Measurements from ENCODE around the gene MYLK4.

The MYLK4 gene

DNA sequence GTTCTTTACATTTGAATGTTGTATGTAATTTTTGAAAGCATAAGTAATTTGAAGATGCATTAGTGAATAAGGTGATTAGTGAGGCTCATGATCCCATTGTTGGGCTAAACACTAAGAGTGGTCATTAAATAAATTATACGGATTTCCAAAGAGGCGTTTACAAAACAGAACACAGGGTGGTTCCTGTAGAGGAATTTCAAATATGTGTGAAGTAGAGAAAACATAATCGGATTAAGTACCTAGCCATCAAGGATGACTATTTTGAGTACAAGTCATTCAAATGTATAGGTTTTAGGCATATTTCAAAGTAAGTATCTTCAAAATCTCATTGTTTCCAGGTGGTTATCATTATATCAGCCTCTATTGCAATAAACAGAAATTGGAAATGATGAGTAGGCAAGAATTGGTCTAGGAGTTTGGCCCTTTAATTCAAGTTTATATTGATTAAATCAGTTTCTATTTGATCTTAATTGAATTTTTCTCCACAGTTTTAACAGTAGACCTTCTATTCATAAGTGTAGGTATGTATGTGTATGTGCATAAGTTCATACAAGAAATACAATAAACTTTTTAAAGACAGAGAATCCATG, 94.8 kb downstream of the MYLK4 start:
- DNase-seq, result no peak

DNA sequence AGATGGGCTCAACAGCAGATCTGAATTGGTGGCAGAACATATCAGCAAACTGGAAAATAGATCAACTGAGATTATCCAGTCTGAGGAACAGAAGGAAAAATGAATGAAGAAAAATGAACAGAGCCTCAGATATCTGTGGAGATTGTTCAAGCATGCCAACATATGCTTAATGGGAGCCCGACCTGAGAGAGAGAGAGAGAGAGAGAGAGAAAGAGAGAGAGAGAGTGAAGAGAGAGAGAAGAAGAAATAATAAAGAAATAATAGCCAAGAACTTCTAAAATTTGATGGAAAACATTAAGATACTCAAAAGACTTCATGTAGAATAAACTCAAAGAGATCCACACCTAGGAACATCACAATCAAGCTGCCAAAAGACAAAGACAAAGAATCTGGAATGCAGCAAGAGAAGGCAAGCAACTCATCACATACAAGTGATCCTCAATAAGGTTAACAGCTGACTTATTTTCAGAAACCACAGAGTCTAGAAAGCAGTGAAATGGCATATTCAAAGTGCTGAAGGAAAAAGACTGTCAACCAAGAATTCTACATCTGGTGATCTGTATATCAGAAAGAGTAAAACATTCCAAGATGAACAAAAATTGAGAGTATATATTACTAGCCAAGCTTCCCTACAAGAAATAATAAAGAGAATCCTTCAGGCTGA, 97.2 kb downstream of the MYLK4 start:
- no peak for DNase-seq

DNA sequence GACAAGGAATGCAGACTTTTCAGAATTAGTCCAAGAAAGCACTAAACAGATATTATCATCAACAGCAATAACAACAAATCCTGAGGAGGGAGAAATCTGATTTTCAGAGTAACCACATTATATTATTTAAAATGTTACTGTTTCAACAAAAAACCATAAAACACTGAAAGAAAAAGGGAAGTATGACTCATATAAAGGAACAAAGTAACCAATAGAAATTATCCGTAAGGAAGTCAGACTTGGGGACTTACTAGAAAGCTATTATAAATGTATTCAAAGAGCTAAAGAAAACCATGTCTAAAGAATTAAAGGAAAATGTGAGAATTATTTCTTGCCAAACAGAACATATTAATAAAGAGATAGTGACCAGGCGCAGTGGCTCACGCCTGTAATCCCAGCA, 98.1 kb downstream of the MYLK4 start:
- no peak for DNase-seq

DNA sequence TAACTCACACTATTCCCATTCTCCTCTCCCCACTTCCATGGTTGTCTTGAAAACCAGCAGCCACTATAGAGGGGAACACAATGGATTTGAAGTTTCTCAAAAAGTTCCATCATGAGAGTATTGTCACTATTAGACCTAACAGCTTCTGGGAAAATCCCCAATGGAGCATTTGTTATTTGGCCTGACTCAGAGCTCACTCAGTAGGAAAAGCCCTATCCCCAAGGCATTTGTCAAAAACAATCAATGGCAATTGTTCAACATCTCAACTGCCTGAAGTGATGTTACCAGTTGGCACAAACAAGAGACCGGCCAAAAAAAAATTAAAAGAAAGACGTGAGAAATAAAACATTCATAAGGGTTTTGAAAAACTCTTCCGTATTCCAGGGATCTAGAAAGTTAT, 98.8 kb downstream of the MYLK4 start:
- DNase-seq, result no peak

DNA sequence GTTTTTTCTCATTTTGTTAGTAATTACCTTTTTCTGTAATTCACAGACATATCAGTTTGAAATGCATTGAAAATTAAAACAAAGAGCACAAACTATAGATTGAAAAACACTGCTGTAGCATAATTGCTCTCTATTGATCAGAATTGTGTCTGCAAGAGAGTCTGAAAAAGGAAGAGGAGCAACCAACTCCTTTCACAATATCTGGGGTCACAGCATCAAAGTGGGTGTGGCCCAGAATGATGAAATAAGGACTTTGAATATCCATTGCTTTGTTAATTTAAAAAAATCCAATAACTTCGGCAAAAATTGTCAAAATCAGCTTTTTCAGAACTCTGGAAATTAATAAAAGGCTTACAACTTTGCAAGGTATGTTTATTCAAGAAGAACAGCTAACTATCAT, 99.2 kb downstream of the MYLK4 start:
- DNase-seq, result no peak

DNA sequence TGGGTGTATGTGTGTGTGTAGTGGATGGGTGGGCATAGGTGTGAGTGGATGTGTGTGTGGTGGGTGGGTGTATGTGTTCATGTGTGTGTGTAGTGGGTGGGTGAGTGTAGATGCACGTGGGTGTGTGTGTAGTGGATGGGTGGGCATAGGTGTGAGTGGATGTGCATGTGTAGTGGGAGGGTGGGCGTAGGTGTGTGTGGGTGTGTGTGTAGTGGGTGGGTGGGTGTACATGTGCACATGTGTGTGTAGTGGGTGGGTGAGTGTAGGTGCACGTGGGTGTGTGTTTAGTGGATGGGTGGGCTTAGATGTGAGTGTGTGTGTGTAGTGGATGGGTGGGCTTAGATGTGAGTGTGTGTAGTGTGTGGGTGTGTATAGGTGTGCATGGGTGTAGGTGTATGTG, 104.4 kb downstream of the MYLK4 start:
- no peak for DNase-seq

DNA sequence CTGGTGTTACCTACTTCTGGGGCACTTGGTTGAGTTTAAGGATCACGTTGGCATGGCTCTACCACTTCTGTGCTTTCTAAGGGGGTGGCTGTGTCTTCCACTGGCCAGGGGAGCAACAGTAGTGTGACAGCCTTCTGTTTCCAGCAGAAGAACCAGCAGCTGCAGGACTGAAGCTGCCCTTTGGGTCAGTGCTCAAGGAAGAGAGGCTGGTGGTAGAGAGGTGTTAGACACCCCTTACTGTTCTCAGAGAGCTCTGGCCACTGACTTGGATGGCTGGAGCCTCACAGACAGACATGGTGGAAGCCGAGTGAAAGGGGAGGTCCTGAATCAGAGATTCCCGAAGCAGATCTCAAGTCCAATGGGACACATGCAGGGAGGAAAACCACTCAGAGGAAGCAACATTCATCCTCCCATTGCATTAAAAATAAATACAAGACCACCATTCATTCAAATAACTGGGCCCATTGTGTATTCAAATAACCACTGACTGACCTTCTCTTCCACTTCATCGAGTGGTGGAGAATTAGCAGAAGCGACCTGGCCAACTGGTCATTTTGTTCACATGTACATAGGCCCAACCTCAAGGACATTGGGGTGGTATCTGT, 106.7 kb downstream of the MYLK4 start:
- no peak for DNase-seq

DNA sequence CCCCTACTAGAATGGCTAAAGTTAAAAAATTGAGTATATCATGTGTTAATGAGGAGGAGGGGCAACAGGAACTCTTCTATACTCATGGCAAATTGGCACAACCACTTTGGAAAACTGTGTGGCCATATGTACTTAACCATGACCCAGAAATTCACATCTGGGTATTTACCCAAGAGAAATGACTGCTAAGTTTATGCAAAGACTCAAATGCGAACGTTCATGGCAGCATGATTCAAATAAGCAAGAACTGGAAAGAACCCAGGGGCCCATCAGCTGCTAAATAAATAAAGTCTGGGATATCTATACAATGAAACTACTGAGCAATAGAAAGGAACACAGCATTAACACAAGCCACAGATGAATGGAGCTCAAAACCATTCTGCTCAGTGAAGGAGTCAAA, 107.6 kb downstream of the MYLK4 start:
- DNase-seq, result no peak

DNA sequence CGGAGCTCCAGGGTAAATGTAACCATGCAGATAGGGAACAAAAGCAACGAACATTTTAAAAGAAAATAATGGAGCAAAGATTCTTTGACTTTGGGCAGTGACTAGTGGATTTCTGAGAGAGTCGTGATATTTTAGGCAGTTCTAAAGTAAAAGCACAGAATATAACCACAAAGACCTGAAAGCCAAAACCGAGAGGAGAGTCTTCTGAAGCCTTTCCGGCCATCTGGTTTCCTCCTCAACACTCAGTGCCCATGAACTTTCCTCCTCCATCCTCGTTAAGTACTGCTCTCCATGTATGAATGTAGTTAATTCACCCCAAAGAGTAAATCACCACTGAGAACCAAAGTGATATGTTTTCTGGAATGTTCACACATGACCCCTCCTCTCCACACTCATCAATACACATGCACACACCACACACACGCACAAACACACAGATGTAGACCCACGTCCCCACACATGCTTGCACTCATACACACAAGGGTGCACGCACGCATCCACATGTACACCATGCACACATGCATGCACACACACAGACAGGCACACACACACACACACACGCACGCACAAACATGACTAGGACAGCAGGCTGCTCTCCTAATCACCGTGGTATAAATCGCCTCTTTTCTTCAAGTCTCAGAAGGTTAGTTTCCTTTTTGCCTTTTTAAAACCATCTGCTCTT, 109.5 kb downstream of the MYLK4 start:
- no peak for DNase-seq

DNA sequence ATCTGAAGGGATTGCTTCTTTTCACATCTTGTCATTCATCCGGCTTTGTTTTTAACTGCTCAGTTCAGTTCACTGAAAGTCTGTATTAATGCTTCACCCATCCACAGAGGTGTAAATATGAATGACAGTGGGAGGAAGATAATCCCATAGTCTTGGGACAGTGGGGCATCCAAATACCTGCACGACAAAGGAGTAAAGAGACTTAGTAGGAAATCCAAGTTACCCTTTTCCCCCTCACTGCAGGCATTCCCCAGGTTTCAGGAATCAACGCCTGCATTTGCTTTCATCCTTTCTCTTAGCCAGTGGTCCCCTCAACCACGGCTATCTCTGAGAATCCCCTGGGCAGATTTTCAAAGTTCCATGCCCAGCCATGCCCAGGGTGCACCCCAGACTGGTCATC, 110.2 kb downstream of the MYLK4 start:
- no peak for DNase-seq

DNA sequence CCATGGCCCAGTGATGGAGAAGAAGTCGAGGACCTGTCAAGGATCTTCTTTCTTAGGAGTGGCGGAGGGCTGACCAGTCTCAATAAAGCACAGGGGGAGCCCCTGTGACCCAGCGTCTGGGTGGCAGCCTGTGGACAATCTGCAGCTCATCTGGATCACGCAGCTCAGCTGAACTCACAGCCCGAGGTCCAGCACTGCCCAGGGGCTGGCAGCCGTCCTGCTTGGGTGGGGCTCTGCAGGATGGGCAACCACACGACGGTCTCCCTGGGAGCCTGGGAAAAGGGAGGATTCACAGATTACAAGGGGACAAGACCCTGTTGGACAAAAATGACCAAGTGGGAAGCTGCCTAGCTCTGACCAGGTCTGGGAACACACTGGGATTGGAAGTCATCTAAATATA, 110.8 kb downstream of the MYLK4 start:
- no peak for DNase-seq

DNA sequence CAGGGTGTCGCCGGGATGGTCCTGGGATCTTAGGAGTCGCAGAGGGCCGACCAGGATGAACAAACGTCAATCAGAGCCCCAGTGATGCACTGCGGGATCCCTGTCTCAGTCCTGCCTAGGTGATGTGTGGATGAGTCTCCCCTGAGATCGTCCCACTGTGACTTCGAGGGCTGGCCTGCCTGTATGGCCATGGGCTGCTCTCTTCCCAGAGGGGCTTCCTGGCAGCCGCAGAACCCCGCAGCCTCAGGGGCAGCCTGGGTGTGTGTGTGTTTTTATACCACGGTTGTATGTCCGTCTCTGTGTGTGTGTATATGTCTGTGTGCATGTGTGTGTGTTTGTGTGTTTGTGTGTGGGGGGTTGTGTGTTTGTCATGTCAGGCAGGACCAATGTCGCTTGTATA, 111.6 kb downstream of the MYLK4 start:
- no peak for DNase-seq

DNA sequence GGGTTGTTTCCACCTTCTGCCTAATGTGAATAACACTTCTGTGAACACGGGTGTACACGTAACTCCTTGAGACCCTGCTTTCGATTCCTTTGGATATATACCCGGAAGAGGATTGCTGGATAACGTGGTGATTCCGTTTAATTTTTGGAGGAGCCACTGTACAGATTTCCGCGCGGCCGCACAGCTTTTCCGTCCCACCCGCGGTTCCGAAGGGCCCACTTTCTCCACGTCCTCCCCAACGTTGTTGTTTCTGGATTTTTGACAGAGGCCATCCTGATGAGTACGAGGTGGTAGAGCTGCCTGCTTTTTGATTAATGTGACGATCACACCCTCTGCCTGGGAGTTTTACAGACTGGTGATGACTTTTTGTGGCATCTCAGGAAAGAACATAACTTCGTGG, 114.0 kb downstream of the MYLK4 start:
- DNase-seq, result no peak

DNA sequence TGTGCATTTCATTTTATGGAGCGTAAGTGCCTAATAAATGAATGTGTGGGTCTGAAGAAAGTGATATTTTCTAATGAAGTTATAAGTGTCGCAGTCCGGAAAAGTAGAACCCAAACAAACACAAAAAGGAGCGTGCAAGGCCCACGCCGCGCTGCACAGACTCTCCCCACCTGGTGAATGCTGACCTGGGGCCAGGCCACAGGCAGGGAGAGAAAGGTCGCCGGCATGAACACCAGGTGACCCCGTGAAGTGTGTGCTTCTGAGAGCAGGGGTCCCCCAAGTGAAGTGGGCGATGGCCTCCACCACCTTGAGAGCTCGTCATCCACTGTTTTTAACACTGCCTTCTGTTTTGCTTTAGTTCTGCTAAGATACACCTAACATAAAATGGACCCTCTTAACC, 114.8 kb downstream of the MYLK4 start:
- DNase-seq, result no peak

DNA sequence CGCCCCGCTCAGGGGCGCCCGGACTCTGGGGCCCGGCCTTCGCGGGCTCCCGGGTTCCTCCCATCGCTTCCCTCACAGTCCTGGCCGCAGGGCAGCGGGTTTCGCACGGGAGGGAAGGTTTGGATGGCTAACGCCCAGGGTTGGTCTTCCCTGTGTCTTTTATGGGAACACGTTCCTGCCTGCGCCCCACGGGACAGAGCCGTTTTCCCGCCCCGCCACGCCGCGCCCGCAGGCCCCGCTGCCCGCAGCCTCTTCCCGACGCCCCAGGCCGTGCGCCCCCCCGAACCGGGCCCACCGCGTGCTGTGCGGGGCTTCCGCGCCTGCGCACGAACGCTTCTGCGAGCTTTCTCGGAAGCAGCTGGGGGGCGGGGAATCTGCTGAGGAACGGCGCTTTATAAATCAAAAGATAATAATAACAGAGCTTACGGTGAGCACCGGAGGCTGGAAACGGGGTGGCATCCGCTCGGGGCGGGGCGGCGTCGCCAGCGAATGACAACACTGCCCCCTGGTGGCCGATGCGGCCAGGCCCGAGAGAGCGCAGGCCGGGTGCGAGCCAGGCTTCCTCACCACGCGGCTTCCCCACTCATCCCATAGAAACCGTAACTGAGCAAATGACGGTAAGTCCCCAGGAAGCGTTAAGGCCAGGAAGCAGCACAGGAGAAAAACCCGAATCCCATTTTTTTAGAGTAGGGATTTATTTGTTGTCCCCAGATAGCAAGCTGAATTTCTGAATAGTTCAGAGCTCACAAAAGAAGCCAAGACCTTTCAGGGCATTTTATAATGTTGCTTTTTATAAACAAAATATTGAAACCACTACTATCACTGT, 116.4 kb downstream of the MYLK4 start:
- DNase-seq, result peak; percentile 40

DNA sequence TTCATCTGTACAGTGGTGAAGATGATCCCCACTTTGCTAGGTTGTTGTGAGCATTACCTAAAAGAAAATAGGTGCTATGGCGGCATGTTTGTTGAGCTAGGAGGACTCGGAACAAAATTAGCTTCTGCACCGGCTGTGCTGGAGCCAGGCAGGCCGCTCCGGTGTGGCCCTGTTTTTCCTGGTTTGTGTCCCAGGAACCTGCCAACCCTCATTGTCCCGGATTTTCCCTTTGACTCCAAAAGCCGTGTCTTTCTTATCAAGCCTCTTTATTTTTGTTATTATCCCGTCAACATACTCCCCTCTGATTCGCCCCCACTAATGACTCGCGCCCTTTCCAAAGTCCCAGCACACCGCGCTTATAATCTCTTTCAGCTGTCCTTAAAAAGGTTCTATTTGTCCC, 117.0 kb downstream of the MYLK4 start:
- DNase-seq, result no peak

DNA sequence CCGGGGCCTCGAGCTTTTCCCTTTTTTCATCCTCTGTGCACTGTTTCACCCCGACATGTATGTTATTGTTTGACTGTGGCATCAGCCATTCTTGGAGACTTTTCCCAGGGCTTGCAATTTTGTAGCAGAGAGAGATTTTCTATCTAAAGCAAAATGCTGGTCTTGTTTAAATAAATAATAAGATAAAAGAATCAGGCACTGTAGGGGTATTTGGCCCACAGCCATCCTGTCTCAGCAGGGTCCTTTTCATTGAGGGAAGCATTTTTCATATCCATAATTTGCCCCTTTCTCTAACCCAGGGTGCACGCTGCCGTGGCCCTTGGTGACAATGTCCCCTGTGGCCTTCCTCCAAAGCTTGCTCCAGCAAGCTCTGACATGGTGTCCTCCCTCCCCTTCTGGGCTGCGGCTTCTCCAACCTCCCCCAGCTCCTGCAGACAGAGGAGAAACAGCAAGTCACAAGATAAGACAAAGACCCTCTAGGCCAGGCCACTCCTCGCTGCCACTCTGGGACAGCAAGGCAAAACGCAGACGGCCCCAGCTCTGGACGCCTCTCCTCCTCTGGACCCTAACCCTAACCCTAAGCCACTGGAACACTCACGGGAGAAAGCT, 117.6 kb downstream of the MYLK4 start:
- no peak for DNase-seq

DNA sequence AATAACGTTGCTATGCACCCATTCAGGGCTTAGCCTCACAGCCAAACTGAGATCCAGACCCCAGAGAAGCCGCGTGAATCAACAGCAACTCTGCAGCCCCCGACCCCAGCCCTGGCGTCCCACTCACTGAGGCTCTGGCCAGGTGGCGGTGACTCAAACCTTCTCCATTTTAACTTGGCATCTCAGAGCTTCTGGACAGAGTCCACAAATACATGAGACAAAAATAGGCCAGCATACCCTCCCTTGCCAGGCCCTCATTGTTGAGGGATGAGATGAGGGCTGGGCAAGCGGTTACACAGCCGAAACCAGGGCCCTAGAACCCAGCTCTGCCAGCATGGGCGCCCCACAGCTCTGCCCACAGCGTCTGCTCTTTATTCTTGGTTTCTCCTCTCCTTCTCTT, 118.4 kb downstream of the MYLK4 start:
- DNase-seq, result no peak

DNA sequence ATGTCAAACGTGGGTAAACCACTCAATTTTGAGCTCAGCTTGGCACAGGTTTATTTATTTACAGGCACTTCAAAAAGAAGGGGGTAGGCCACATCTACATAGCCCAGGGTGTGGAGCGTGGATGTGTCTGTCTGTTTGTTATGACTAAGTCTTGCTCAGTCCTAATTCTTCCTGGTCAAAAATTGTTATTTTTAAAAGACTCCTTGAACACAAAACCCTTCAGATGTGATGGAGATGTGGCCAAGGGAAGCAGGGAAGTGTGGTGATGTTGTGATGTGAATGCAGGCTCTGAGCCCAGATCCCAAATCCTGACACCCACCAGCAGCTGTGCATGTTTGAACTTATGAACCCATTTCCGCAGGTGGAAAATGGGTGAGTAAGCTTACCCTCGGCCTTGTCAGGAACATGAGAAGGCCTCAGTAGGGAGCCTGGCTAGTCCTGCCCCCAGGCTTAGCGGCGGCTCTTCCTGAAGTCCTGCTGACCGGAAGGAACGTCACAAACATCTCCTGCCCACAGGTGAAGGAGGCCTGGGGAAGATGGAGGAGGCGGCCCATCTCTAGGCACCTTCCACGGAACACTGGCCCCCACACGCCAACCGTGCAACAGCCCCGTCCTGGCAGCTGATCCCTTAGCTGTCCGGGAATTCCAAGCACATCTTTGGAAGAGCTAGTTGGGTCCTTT, 119.7 kb downstream of the MYLK4 start:
- no peak for DNase-seq

DNA sequence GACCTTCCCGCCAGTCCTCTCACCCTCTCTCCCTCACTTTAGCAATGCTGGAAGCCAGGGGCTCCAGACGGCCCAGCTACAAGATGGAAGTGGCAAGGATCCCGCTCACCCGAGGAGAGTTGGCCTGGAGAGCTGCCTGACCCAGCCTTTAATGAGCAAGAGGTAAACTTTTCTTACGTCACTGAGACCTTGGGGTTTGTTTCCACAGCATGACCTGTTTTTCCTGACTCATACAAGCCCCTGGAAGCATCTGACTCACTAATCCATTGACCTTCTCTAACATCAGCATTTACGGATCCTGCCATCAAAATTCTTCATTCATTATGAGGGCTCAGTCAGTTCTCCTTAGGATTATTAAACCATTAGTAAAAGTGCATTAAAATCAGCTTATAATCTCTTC, 120.4 kb downstream of the MYLK4 start:
- DNase-seq, result no peak

DNA sequence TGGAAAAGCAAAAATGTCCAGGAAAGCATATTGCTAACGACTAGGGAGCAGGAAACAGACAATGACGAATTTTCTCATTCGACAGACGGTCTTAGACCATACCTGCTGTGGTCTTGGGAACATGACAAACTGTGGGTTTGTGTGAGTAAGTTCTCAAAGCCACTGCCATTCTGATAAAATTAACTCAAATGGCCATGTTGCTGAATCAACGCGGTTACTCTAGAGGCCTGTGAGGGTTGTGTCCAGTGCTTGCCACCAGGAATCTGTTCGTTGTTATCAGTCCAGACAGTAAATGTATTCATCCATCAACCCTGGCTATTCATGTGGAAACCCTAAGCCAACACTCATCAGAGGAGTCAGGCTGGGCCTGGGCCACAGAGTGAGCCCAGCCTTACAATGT, 124.3 kb downstream of the MYLK4 start:
- no peak for DNase-seq

DNA sequence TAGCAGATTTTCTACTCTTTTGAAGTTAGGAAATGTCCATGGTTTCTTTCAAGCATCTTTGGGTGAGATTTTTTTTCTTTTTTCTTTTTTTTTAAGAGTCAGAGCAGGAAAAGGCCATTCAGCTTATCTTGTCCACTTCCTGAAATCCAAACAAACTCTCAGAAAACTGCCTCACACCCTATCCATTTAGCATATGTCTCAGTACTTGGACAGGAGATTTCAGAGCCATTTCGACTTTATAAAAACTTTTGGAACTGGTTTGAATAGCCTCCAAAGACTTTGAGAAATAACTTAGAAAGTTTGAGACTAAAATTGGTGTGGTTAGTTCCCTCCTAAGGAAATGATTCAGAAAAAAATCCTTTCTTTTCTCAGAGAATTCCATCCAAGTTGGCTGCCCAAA, 125.1 kb downstream of the MYLK4 start:
- DNase-seq, result no peak
